A549 (cell line): Measurements from ENCODE around the gene CDKN2AIPNL.

ENCODE experiments used
- BCL3 ChIP-seq: fragments of >200 bp; sonication (Bioruptor Twin); formaldehyde crosslinking; IDR thresholded peaks from 3 replicates; pipeline ENCODE4 v1.6.1; 2016
- CBX2 ChIP-seq: fragments of 200-600 bp; sonication (generic); IDR thresholded peaks from 2 replicates; pipeline ENCODE4 v1.6.1; 2016; ENCODE audit warnings: low read depth, mild to moderate bottlenecking, borderline replicate concordance
- CEBPB ChIP-seq, 2 experiments: fragments of >200 bp in 1 of 2; sonication (Bioruptor Twin) in 1 of 2; formaldehyde crosslinking in 1 of 2; IDR thresholded peaks; 2 replicates each; pipeline ENCODE4 v1.6.1; 2012 to 2016
- CTCF ChIP-seq: fragments of >200 bp; sonication (Bioruptor Twin); formaldehyde crosslinking; IDR thresholded peaks from 3 replicates; pipeline ENCODE4 v1.5.1; 2016
- E2F6 ChIP-seq: IDR thresholded peaks from 2 replicates; pipeline ENCODE4 v1.6.1; 2012; ENCODE audit warnings: low read depth, borderline replicate concordance
- ELK1 ChIP-seq: fragments of 150-350 bp; IDR thresholded peaks from 2 replicates; pipeline ENCODE4 v1.6.1; 2014; ENCODE audit warnings: low read depth, mild to moderate bottlenecking, low read length
- JUN ChIP-seq, 2 experiments: fragments of >200 bp; sonication (Bioruptor Twin); formaldehyde crosslinking; IDR thresholded peaks; 2 replicates in 1 of 2; 3 replicates in 1 of 2; pipeline ENCODE4 v1.6.1; 2016 to 2017
- PHF8 ChIP-seq: fragments of 200-600 bp; sonication (generic); IDR thresholded peaks from 2 replicates; pipeline ENCODE4 v1.6.1; 2016; ENCODE audit warnings: low read depth, mild to moderate bottlenecking, antibody characterized with exemption, moderate library complexity, borderline replicate concordance
- POLR2A ChIP-seq: IDR thresholded peaks from 2 replicates; pipeline ENCODE4 v1.6.1; 2012; ENCODE audit warnings: mild to moderate bottlenecking, low read length
- RAD21 ChIP-seq, 2 experiments: fragments of >200 bp in 1 of 2; sonication (Bioruptor Twin) in 1 of 2; formaldehyde crosslinking in 1 of 2; IDR thresholded peaks in 1 of 2; conservative IDR thresholded peaks in 1 of 2; 2 replicates in 1 of 2; 3 replicates in 1 of 2; pipeline ENCODE4 v1.6.1; 2012 to 2018; ENCODE audit warnings: inconsistent platforms in 1 of 2
- RFX5 ChIP-seq: fragments of 450-650 bp; IDR thresholded peaks from 2 replicates; pipeline ENCODE4 v1.7.1; 2014; ENCODE audit warnings: antibody characterized with exemption, mild to moderate bottlenecking, moderate library complexity

- TF ChIP-seq E2F6 (no peak), POLR2A (no peak), CTCF (no peak), PHF8 (no peak), BCL3 (no peak), RAD21 (conservative IDR thresholded peaks at IDR 0.05 in 1 of 2, IDR thresholded peaks at IDR 0.05 in 1 of 2) (no peak), CEBPB (IDR thresholded peaks at IDR 0.05) (no peak), JUN (IDR thresholded peaks at IDR 0.05) (no peak), RFX5 (no peak), CBX2 (no peak), ELK1 (no peak)
Measured at GRCh38 chr5:134456825-134457224, 45.1 kb upstream of the CDKN2AIPNL start.
